Activated T-cell treated with anti-CD3 and anti-CD28 coated beads, Interleukin-2, amount 50 U/mL, for 72 hours (primary cell): ENCODE measurements around the gene PRKCA. TPM values are rescaled to one million over a fixed set of nuclear protein-coding genes. Genes with fewer than 3 reads are reported as not detected.
"Not testable (repeated sequence)": the region's sequence is repeated elsewhere in the genome, so short reads cannot be mapped to it uniquely, and the experiment has no call there.

Source experiments
- ATAC-seq, 2 donors: fragments of 150-1000 bp; cut with Tn5 transposase; replicated peaks in 1 of 2; 2 replicates each; pipeline ENCODE4 v1.10.0; 2021; ENCODE audit warnings: moderate library complexity in 2 of 2, mild to moderate bottlenecking in 1 of 2
- DNase-seq, 2 donors: peaks; one replicate each; pipeline ENCODE4 v3.0.0; 2021 to 2022; ENCODE audit warnings: mixed read lengths in 1 of 2
- H3K27ac Mint-ChIP-seq: one replicate; pipeline ENCODE4 v1.8.0; 2022; ENCODE audit warnings: mild to moderate bottlenecking, moderate library complexity, mixed read lengths
- H3K27me3 Mint-ChIP-seq: one replicate; pipeline ENCODE4 v1.8.0; 2022; ENCODE audit warnings: low read depth, mixed read lengths
- H3K36me3 Mint-ChIP-seq, 2 donors: one replicate each; pipeline ENCODE4 v1.8.0; 2022; ENCODE audit warnings: mixed read lengths in 2 of 2, mild to moderate bottlenecking in 1 of 2; ENCODE audit not compliant: insufficient read depth in 2 of 2
- H3K4me1 Mint-ChIP-seq: one replicate; pipeline ENCODE4 v1.8.0; 2022; ENCODE audit warnings: low read depth, mixed read lengths
- H3K4me3 Mint-ChIP-seq, 2 donors: one replicate each; pipeline ENCODE4 v1.8.0; 2022; ENCODE audit warnings: mild to moderate bottlenecking in 2 of 2, mixed read lengths in 2 of 2, moderate library complexity in 2 of 2
- H3K9me3 Mint-ChIP-seq, 2 donors: one replicate each; pipeline ENCODE4 v1.8.0; 2022; ENCODE audit warnings: mixed read lengths in 2 of 2
- total RNA-seq, 2 donors: library from RNA; stranded (reverse); gene quantifications; one replicate each; pipeline ENCODE4 v1.2.3, GENCODE V29; 2022

Gene PRKCA
- total RNA-seq, 2 donors from 2014 or later = 126 to 138 TPM

GRCh38 chr17:66340720-66341119 is 38.3 kb downstream of the PRKCA start:
- no peak overlapping the region for H3K27ac Mint-ChIP-seq
- H3K4me3 Mint-ChIP-seq = no peak overlapping the region
- H3K36me3 Mint-ChIP-seq = peaks cover 3 to 23% of the 10 kb centered on the region in 2 donors
- no peaks in the 10 kb centered on the region for H3K9me3 Mint-ChIP-seq
- H3K27me3 Mint-ChIP-seq = no peaks in the 10 kb centered on the region
- ATAC-seq (no peak), DNase-seq (no peak)
- H3K4me1 Mint-ChIP-seq = peaks cover 78% of the 10 kb centered on the region

GRCh38 chr17:66341462-66341861 is 39.0 kb downstream of the PRKCA start:
- Mint-ChIP-seq H3K9me3 (no peaks in the 10 kb centered on the region), H3K4me1 (peaks cover 71% of the 10 kb centered on the region), H3K27ac (peak overlapping the region; percentile 19), H3K4me3 (no peak overlapping the region), H3K36me3 (peaks cover 3 to 21% of the 10 kb centered on the region in 2 donors), H3K27me3 (no peaks in the 10 kb centered on the region)
- DNase-seq (no peak), ATAC-seq (no peak)

- Mint-ChIP-seq H3K4me1 (peaks cover 69% of the 10 kb centered on the region), H3K36me3 (peaks cover 3 to 18% of the 10 kb centered on the region in 2 donors)
- not testable (repeated sequence) for ATAC-seq, DNase-seq, H3K27me3 Mint-ChIP-seq, H3K9me3 Mint-ChIP-seq, H3K27ac Mint-ChIP-seq, H3K4me3 Mint-ChIP-seq
Observed at GRCh38 chr17:66342263-66342662, 39.9 kb downstream of the PRKCA start.

GRCh38 chr17:66343531-66344078 is 41.2 kb downstream of the PRKCA start:
- Mint-ChIP-seq H3K27me3 (no peaks in the 10 kb centered on the region), H3K27ac (no peak overlapping the region), H3K36me3 (peaks cover 3 to 16% of the 10 kb centered on the region in 2 donors), H3K4me3 (no peak overlapping the region), H3K4me1 (peaks cover 67% of the 10 kb centered on the region), H3K9me3 (no peaks in the 10 kb centered on the region)
- DNase-seq (no peak), ATAC-seq (no peak)

- Mint-ChIP-seq H3K4me3 (no peak overlapping the region), H3K4me1 (peaks cover 67% of the 10 kb centered on the region), H3K36me3 (peaks cover 3 to 16% of the 10 kb centered on the region in 2 donors), H3K27ac (no peak overlapping the region), H3K27me3 (no peaks in the 10 kb centered on the region), H3K9me3 (no peaks in the 10 kb centered on the region)
- no peak for ATAC-seq
- DNase-seq = no peak
Observed at GRCh38 chr17:66344473-66344872, 42.1 kb downstream of the PRKCA start.

- Mint-ChIP-seq H3K27ac (no peak overlapping the region), H3K27me3 (no peaks in the 10 kb centered on the region), H3K36me3 (peaks cover 3 to 10% of the 10 kb centered on the region in 2 donors), H3K4me1 (peaks cover 68% of the 10 kb centered on the region), H3K4me3 (no peak overlapping the region), H3K9me3 (no peaks in the 10 kb centered on the region)
- no peak for DNase-seq
- ATAC-seq = no peak
Observed at GRCh38 chr17:66345264-66345663, 42.9 kb downstream of the PRKCA start.

GRCh38 chr17:66345949-66346638 is 43.7 kb downstream of the PRKCA start:
- DNase-seq, H3K9me3 Mint-ChIP-seq, H3K4me3 Mint-ChIP-seq, ATAC-seq, H3K27ac Mint-ChIP-seq, H3K36me3 Mint-ChIP-seq, H3K27me3 Mint-ChIP-seq: not testable (repeated sequence)
- H3K4me1 Mint-ChIP-seq = peaks cover 70% of the 10 kb centered on the region

GRCh38 chr17:66347661-66348514 is 45.5 kb downstream of the PRKCA start:
- Mint-ChIP-seq H3K4me3 (peak overlapping the region; percentile 51 to 63), H3K4me1 (peaks cover 76% of the 10 kb centered on the region), H3K9me3 (no peaks in the 10 kb centered on the region), H3K27me3 (no peaks in the 10 kb centered on the region), H3K27ac (peak overlapping the region; percentile 54), H3K36me3 (peaks cover 0 to 3% of the 10 kb centered on the region in 2 donors)
- DNase-seq (peak; percentile 52 to 58), ATAC-seq (peak; percentile 71 to 80)

GRCh38 chr17:66348584-66349165 is 46.3 kb downstream of the PRKCA start:
- H3K9me3 Mint-ChIP-seq = no peaks in the 10 kb centered on the region
- H3K36me3 Mint-ChIP-seq = peaks cover under 1 to 2% of the 10 kb centered on the region in 2 donors
- peak overlapping the region; percentile 51 for H3K4me3 Mint-ChIP-seq
- DNase-seq (peak in 1 of 2 donors; percentile 42), ATAC-seq (peak; percentile 77)
- H3K27ac Mint-ChIP-seq = peak overlapping the region; percentile 34
- H3K4me1 Mint-ChIP-seq = peaks cover 76% of the 10 kb centered on the region
- no peaks in the 10 kb centered on the region for H3K27me3 Mint-ChIP-seq

GRCh38 chr17:66349521-66350254 is 47.3 kb downstream of the PRKCA start:
- H3K36me3 Mint-ChIP-seq = peaks cover 2 to 4% of the 10 kb centered on the region in 2 donors
- H3K4me1 Mint-ChIP-seq = peaks cover 83% of the 10 kb centered on the region
- H3K9me3 Mint-ChIP-seq = no peaks in the 10 kb centered on the region
- H3K27me3 Mint-ChIP-seq = no peaks in the 10 kb centered on the region
- DNase-seq (no peak), ATAC-seq (no peak)
- H3K4me3 Mint-ChIP-seq = peak overlapping the region; percentile 51
- peak overlapping the region; percentile 70 for H3K27ac Mint-ChIP-seq

- DNase-seq, H3K9me3 Mint-ChIP-seq, ATAC-seq, H3K27ac Mint-ChIP-seq, H3K36me3 Mint-ChIP-seq, H3K27me3 Mint-ChIP-seq: not testable (repeated sequence)
- H3K4me1 Mint-ChIP-seq = peaks cover 82% of the 10 kb centered on the region
- H3K4me3 Mint-ChIP-seq = peak overlapping the region in 1 of 2 donors; percentile 3
Observed at GRCh38 chr17:66350576-66350975, 48.2 kb downstream of the PRKCA start.

- ATAC-seq = no peak
- Mint-ChIP-seq H3K9me3 (no peaks in the 10 kb centered on the region), H3K36me3 (peaks cover 2 to 4% of the 10 kb centered on the region in 2 donors), H3K27ac (no peak overlapping the region), H3K4me3 (peak overlapping the region in 1 of 2 donors; percentile 3), H3K4me1 (peaks cover 84% of the 10 kb centered on the region), H3K27me3 (no peaks in the 10 kb centered on the region)
- DNase-seq = no peak
Observed at GRCh38 chr17:66351033-66351432, 48.6 kb downstream of the PRKCA start.
